Inflammatory macrophage (primary cell): ENCODE data around the gene GTF3C5.
"Not testable (repeated sequence)": the region's sequence is repeated elsewhere in the genome, so short reads cannot be mapped to it uniquely, and the experiment has no call there.

Experiments
- DNase-seq, 2 donors: peaks; one replicate each; pipeline ENCODE4 v3.0.0-alpha.2; 2020 to 2022

GTF3C5 gene

DNA sequence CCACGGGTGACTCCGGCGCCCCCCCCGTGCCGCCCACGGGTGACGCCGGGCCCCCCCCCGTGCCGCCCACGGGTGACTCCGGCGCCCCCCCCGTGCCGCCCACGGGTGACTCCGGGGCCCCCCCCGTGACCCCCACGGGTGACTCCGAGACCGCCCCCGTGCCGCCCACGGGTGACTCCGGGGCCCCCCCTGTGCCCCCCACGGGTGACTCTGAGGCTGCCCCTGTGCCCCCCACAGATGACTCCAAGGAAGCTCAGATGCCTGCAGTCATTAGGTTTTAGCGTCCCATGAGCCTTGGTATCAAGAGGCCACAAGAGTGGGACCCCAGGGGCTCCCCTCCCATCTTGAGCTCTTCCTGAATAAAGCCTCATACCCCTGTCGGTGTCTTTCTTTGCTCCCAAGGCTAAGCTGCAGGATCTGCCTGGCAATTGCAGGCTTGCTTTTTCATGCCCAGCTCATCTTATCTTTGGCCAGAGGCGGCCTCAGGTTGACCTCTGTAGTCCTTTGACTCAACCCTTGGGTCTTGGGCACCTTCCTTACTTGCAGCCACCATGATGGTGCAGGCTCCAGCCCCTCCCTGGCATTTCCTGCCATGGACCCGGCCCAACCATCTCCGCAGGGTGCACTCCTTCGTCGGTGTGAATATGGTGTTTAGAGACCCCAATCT lies 40.8 kb downstream of the GTF3C5 start:
- DNase-seq: no peak

DNA sequence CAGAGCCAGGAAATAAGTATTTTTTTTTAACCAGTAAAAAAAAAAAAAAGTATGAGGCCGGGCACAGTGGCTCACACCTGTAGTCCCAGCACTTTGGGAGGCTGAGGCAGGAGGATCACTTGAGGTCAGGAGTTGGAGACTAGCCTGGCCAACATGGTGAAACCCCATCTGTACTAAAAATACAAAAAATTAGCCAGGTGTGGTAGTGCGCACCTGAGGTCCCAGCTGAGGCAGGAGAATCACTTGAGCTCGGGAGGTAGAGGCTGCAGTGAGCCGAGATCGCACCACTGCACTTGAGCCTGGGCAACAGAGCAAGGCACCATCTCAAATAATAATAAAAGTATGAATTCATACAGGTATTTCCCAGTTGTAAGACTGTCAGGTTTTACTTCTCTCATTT lies 41.4 kb downstream of the GTF3C5 start:
- not testable (repeated sequence) for DNase-seq

DNA sequence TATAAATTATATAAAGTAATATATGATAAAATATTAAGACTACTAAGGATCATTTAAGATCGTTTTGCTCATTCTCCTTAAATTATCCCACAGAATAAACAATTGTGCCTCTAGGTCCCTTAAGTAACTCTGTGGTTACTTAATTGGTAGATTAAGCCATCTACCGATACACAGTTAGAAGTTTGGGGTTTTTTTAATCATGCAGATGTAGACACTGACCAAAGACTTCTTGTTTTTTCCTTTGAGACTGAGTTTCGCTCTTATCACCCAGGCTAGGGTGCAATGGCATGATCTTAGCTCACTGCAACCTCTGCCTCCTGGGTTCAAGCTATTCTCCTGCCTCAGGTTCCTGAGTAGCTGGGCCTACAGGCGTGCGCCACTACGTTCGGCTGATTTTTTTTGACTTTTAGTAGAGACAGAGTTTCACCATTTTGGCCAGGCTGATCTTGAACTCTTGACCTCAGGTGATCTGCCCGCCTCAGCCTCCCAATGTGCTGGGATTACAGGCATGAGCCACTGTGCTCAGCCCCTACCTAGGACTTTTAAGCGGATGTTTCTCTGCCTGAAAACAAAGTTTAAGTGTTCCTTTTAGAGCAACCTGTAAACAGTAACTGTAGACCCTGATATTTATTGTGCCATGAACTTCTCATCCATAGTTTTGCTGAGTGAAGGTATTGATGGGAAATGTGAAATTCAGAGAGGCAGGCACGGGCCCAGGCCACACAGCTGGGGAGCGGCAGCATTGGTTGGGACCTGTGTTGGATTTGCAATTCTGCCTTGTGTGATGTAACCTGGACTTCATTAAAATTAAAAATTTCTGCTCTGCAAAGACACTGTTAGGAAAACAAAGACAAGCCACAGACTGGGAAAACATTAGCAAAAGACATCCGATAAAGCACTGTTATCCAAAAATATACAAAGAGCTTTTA lies 42.6 kb downstream of the GTF3C5 start:
- DNase-seq: peak; percentile 4 to 12

DNA sequence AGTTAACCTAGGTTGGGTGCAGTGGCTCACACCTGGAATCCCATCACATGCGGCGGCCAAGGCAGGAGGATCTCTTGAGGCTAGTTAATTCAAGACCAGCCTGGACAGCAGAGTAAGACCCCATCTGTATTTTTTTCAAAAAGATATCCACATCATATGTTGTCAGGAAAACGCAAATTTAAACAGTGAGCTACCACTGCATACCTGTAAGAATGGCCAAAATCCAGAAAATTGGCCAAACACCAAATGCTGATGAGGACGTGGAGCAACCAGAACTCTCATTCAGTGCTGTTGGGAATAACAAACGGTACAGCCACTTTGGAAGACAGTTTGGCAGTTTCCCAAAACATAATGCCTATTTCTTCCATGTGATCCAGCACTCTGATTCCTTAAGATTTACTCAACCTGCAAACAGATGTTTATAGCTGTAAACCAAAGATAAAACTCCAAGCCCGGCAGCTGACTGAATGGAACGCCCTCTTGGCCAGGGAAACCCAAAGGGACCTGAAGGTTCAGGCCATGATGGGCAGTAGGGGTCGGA lies 43.4 kb downstream of the GTF3C5 start:
- no peak for DNase-seq

DNA sequence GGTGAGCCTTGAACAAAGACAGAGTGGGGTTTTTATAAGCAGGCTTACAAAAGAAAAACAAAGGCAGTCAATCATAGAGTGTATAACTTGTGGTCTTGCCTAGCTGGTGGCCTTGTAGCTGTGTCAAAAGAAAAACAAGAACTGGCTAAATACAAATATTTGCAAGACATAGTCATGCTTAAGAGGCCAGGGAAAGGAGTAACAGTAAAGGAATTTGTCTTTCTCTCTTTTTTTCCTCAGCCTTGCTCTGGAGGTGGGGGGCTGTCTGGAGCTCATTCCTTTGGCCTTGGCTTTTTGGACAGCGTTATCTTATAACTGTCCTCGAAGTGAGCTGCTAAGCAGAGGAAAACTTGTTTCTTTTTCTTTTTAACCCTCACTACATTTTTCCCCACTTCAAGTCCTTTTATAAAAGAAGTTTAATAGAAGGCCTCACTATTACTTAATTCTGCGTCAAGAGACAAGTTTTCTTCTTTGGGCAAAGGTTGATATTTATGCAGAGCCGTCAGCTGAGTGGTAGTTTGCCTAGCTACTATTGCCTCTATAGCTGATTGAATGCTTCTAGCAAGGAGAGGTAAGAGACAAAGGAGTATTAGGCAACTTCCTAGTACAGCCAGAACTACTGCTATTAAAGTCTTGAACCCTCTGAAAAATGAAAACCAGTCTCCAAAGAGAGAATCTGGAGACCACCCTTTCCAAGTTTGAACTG lies 45.3 kb downstream of the GTF3C5 start:
- no peak for DNase-seq

DNA sequence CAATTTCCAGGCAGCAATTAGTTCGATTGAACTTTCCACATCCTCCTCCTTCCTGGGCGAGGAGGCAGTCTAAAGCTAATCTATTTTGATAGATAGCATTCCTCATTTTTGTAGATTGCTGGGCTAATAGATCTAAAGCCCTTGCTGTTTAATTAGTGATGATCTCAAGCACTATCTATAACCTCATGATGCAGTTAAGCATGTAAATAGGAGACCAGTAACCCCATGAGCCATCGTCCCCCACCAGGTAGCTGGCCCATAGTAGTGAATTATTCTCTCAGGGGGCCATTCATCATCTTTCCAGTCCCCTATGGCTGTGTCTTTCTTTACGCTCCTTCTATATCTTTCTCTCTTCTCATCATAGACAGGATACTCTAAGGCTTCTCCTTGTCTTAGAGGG lies 45.9 kb downstream of the GTF3C5 start:
- no peak for DNase-seq

DNA sequence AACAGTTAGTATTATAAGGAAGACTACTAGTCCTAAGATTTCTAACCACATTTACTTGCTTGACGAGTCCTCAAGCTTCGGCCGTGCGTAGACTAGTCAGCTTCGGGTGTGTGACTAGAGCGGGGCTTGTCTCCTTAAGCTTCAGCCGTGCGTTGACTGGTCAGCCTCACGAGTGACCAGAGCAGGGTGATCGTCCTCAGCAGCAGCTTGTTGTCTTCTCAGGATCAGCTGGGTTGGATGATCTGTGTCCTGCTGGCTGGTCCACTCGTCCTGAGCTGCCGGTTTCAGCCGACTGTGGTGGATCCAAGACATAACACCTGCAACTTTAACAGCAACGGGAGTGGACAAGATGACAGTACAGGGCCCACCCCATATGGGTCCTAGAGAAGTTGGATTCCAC lies 47.7 kb downstream of the GTF3C5 start:
- no peak for DNase-seq

DNA sequence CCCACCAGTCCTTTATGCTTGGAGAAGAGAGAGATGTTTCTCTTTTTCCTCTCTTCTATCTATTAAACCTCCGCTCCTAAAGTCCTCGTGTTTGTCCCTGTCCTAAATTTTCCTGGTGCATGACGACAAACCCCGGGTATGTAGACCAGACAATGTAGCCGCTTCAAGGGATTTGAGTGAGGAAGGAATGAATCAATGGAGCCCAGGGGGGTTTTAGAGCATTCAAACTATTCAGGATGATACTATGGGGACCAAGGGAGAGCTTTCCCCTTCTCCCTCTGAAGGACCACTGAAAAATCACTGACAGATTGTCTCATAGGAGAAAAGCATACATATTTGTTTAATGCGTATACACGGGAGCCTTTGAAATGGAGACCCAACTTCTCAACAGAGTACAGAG lies 49.4 kb downstream of the GTF3C5 start:
- no peak for DNase-seq

DNA sequence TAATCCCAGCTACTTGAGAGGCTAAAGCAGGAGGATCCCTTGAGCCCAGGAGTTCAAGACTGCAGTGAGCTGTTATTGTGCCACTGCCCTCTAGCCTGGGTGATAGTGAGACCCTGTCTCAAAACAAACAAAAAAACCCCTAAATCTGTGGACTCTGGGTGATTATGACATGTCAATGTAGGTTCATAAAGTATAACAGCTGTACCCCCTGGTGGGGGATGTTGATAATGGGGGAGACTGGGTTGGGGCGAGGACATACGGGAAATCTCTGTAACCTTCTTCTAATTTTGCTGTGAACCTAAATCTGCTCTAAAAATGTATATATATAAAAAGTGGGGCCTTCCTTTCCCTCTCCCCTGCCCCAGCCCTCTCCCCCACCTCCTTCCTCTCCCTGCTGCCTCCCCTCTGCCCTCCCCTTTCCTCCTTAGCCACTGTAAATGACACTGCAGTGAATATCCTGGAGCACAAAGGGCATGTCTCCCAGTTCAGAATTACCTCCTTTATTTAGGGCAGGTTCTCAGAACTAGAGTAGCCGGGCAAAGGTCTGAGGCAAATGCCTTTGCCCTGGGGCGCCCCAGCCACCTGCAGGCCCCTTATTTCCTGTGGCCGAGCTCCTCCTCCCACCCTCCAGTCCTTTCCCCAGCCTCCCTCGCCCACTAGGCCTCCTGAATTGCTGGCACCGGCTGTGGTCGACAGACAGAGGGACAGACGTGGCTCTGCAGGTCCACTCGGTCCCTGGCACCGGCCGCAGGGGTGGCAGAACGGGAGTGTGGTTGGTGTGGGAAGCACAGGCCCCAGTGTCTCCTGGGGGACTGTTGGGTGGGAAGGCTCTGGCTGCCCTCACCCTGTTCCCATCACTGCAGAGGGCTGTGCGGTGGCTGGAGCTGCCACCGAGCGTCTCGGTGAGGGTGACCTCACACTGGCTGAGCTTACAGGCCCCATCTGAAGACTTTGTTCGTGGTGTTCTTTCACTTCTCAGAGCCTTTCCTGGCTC lies 50.3 kb downstream of the GTF3C5 start:
- DNase-seq: not testable (repeated sequence)

DNA sequence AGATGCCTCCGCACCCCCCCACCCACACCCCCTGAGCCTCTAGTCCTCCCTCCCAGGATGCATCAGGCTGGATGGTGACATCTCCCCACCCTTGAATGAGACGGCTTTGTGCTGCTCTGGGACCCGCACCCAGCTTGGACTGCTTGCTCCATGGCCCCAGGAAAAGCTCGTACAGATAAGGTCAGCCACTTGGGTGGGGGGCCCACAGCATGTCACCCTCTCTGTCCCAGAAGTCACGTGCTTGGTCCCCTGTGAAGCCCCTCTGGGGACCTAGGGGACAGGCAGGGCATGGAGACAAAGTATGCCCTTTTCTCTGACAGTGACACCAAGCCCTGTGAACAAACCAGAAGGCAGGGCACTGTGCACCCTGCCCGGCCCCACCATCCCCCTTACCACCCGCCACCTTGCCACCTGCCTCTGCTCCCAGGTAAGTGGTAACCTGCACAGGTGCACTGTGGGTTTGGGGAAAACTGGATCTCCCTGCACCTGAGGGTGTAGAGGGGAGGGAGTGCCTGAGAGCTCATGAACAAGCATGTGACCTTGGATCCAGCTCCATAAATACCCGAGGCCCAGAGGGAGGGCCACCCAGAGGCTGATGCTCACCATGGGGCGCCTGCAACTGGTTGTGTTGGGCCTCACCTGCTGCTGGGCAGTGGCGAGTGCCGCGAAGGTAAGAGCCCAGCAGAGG lies 51.3 kb downstream of the GTF3C5 start:
- not testable (repeated sequence) for DNase-seq

DNA sequence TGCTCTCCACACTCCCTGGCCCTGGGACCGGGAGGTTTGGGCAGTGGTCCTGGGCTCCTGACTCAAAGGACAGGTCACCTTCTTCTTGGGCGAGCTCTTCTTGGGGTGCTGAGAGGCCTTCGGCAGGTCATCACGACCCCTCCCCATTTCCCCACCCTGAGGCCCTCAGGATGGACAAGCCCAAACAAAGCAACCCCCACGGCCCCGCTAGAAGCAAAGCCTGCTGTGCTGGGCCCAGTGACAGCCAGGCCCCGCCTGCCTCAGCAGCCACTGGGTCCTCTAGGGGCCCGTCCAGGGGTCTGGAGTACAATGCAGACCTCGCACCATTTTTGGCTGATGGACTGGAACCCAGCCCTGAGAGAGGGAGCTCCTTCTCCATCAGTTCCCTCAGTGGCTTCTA lies 52.9 kb downstream of the GTF3C5 start:
- not testable (repeated sequence) for DNase-seq

DNA sequence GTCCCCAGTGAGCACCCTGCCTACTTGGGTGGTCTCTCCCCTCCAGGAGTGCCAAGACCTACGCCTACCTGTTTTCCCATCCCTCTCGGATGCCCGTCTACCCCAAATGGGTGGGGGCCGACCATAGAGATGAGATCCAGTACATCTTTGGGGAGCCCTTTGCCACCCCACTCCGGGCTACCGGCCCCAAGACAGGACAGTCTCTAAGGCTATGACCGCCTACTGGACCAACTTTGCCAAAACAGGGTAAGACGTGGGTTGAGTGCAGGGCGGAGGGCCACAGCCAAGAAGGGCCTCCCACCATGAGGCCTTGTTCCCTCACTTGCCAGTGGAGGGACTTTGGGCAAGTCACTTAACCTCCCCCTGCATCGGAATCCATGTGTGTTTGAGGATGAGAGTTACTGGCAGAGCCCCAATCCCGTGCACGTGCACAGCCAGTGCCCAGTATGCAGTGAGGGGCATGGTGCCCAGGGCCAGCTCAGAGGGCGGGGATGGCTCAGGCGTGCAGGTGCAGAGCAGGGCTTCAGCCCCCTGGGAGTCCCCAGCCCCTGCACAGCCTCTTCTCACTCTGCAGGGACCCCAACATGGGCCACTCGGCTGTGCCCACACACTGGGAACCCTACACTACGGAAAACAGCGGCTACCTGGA lies 55.5 kb downstream of the GTF3C5 start:
- not testable (repeated sequence) for DNase-seq

DNA sequence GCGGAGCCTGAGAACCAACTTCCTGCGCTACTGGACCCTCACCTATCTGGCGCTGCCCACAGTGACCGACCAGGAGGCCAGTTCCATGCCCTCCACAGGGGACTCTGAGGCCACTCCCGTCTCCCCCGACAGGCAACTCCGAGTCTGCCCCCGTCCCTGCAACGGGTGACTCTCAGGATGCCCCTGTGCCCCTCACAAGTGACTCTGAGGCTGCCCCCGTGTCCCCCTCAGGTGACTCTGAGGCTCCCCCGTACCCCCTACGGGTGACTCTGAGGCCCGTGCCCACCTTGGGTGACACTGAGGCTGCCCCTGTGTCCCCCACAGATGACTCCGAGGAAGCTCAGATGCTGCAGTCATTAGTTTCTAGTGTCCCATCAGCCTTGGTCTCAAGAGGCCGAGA lies 56.1 kb downstream of the GTF3C5 start:
- DNase-seq: no peak

DNA sequence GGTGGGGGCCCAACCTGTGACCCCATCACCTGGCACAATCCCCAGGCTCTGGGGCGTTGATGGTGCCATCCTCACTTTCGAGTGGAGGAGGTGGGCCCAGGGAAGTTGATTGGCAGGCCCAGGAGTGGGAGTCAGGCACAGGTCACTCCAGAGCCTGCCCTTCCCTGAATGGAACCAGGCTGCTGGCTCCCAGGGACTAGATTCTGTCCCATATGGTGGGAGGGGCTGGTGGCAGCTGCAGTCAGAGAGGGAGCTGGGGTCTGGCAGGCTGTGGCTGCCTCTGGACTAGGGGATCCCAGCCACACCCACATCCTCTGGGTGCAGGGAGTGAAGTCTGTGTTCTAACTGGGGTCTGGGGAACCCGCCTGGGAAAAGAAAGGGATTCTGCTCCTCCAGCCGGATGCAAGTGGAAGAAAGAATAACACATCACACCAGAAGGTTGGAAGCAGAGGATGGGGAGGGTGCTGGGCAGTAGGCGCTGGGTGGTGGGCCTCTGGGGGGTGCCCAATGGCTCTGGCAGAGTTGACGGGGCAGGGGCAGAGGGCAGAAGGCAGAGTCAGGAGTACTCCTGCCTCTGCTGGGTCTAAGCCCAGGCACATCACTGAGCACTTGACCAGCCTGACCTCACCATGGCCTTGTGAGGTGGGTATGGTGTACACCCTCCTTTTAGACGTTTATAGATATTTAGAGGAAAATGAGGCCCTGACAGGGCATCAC lies 56.8 kb downstream of the GTF3C5 start:
- no peak for DNase-seq

DNA sequence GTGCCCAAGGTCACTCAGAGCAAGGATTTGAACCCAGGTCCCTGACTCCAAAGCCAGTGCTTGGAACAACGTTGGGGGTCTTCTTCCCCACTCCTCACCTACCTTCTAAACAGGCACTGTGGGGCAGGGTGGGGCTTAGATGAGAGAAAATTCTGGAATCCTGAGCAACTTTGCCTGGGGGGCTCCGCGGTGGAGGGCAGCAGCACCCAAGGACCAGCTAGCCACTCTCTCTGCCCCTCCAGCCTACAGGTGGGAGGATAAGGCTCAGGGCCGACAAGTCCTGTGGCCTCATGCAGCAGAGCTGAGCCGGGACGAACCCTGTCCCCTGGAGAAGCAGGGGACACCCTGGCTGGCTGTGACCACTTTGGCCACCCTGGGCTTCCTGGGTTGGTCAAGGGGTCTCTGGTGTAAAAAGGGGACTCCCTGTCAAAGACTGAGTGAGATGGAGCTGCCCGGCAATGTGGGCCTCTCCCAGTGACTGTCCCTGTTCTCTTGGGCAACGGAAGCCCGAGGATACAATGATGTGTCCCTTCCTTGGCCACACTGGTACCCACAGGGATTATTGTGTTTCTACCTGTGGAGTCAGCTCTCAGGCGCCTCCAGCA lies 57.5 kb downstream of the GTF3C5 start:
- no peak for DNase-seq

DNA sequence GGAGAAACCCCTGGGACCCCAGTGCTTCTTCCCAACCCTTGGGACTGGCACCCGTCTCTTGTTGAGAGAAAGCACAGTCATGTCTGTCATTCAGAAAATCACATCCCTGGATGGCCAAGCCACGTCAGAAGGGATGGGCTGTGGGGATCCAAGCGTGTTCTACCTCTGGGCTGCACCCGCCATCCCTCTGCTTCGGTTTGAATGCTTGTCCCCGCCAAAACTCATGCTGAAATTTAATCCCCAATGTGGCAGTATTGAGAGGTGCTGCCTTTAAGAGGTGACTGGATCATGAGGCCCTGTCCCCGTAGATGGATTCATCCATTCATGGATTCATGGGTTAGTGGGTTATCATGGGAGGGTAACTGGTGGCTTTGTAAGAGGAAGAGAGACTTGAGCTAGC lies 58.0 kb downstream of the GTF3C5 start:
- no peak for DNase-seq

DNA sequence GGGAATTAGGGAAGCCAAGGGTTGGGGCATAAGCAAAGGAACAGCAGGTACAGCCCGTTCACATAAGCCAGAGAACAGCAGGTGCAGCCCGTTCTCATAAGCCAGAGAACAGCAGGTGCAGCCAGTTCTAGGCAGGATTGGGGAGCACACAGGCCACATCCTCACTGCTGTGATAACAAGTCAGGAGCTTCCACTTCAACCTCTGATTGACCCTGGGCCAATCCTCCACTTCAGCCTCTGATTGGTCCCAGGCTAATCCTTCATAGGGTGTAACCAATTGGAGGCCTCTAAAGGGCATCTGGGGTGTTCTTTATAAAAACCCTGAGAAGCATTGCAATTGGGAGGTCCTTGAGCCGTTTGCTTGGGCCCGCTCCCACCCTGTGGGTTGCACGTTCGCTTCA lies 58.5 kb downstream of the GTF3C5 start:
- DNase-seq: peak in 1 of 2 donors; percentile 23

DNA sequence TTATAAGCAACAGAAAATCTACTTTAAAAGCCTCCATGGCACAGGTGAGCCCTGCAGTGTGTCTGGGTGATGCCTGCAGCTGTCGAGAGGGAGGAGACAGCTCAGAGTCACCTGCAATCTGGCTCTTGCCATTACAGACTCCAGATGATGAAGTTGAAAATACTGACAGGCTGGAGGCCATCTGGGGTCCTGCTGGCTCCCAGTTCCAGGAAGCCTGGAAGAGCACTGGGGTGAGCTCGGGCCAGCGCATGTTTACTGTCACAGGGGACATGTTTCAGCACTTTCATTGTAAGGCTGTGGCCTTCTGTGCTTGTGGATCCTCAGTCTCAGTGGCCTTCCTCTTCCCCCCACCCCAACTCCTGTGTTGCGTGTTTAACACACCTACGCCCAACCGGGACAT lies 59.4 kb downstream of the GTF3C5 start:
- DNase-seq: no peak

DNA sequence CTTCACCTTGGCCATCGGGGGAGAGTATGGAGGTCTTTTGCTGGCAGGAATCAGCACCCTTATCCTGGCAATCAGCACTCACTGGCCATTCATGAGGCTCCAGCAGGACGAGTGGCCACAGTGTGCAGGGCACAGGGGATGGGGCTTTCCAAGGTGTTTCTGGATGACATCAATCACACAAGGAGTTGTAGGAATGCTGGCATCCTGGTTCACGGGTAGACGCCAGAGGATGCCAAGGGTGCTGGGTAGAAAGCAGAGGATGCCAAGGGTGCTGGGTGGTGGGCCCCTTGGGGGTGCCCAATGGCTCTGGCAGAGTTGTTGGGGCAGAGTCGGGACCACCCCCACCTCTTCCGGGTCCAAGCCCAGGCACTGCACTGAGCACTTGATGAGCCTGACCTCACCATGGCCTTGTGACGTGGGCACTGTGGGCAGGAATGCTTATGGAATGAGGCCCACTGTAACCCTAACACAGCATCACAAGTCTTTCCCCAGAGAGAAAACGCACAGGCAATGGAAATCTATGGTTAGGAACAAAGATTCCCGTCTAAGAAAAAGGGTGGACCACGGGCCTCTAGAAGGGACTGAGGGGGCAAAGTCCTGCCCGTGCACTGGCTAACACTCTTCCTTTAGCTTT lies 60.1 kb downstream of the GTF3C5 start:
- no peak for DNase-seq
